ENCODE data around the gene TXNRD2. TPM values are rescaled to one million over a fixed set of nuclear protein-coding genes. Genes with fewer than 3 reads are reported as not detected.

Gene TXNRD2
- total RNA-seq, 2 experiments from 2014 or later = 24.7 to 28.9 TPM

GRCh38 chr22:19972251-19972650 lies 30.6 kb upstream of the TXNRD2 start:
- no peaks in the 10 kb centered on the region for H3K9me3 ChIP-seq (ENCODE audit: low read length)
- no peak for DNase-seq (ENCODE audit: low spot score)
- H3K9me2 ChIP-seq (ENCODE audit: insufficient read depth, low read length) = no peaks in the 10 kb centered on the region
- intact Hi-C loops (cut with micrococcal nuclease; ENCODE audit: unreplicated experiment) = no loop called here
- POLR2A ChIA-PET = no interaction called here
- no peak overlapping the region for H3K4me2 ChIP-seq (ENCODE audit: low read length)
- TF ChIP-seq EZH2phosphoT487 (IDR thresholded peaks at IDR 0.05; ENCODE audit: borderline replicate concordance, low read depth, low read length) = no peak
- no peak for TF ChIP-seq CTCF (conservative IDR thresholded peaks at IDR 0.05; ENCODE audit: low read length)
- H4K20me1 ChIP-seq (ENCODE audit: insufficient read depth, low read length) = no peaks in the 10 kb centered on the region
- H3K27ac ChIP-seq (ENCODE audit: low read depth, low read length, poor library complexity, severe bottlenecking) = no peak overlapping the region
- CTCF ChIA-PET (ENCODE audit: unreplicated experiment) = no interaction called here
- H3K36me3 ChIP-seq (ENCODE audit: insufficient read depth, low read length) = peaks cover 9% of the 10 kb centered on the region; the same call in 1 of the 2 replicates
- H3K79me2 ChIP-seq (ENCODE audit: insufficient read depth, low read depth, low read length) = no peaks in the 10 kb centered on the region
- H3K4me1 ChIP-seq (ENCODE audit: insufficient read depth, low read length, poor library complexity, severe bottlenecking) = peaks cover 20% of the 10 kb centered on the region
- no peak overlapping the region for H2AFZ ChIP-seq (ENCODE audit: low read length)
- BruUV-seq (replicated peaks) = no TSS peak
- H3K4me3 ChIP-seq (ENCODE audit: low read depth, low read length, poor library complexity, severe bottlenecking) = no peak overlapping the region

GRCh38 chr22:19971276-19972124 lies 29.9 kb upstream of the TXNRD2 start:
- intact Hi-C loops (cut with micrococcal nuclease; ENCODE audit: unreplicated experiment) = no loop called here
- CTCF ChIA-PET (ENCODE audit: unreplicated experiment) = no interaction called here
- no TSS peak for BruUV-seq (replicated peaks)
- TF ChIP-seq EZH2phosphoT487 (IDR thresholded peaks at IDR 0.05; ENCODE audit: borderline replicate concordance, low read depth, low read length) = no peak
- no peak for TF ChIP-seq CTCF (conservative IDR thresholded peaks at IDR 0.05; ENCODE audit: low read length)
- H3K9me3 ChIP-seq (ENCODE audit: low read length) = no peaks in the 10 kb centered on the region
- peaks cover 9% of the 10 kb centered on the region; the same call in 1 of the 2 replicates for H3K36me3 ChIP-seq (ENCODE audit: insufficient read depth, low read length)
- no peaks in the 10 kb centered on the region for H3K9me2 ChIP-seq (ENCODE audit: insufficient read depth, low read length)
- no peak overlapping the region for H3K4me3 ChIP-seq (ENCODE audit: low read depth, low read length, poor library complexity, severe bottlenecking)
- no peak for DNase-seq (ENCODE audit: low spot score)
- no peaks in the 10 kb centered on the region for H3K79me2 ChIP-seq (ENCODE audit: insufficient read depth, low read depth, low read length)
- POLR2A ChIA-PET = no interaction called here
- no peak overlapping the region for H3K4me2 ChIP-seq (ENCODE audit: low read length)
- H3K4me1 ChIP-seq (ENCODE audit: insufficient read depth, low read length, poor library complexity, severe bottlenecking) = peaks cover 20% of the 10 kb centered on the region
- H4K20me1 ChIP-seq (ENCODE audit: insufficient read depth, low read length) = no peaks in the 10 kb centered on the region
- H3K27ac ChIP-seq (ENCODE audit: low read depth, low read length, poor library complexity, severe bottlenecking) = no peak overlapping the region
- no peak overlapping the region for H2AFZ ChIP-seq (ENCODE audit: low read length)

All from OCI-LY7 (cell line).